Left colon (tissue), 2 donors: ENCODE results near the gene MCC. TPM values are rescaled to one million over a fixed set of nuclear protein-coding genes. Genes with fewer than 3 reads are reported as not detected.

ENCODE experiments used
- ATAC-seq: fragments of 200-7000 bp; cut with Tn5 transposase; one replicate; pipeline ENCODE4 v1.9.1; 2020; ENCODE audit warnings: mild to moderate bottlenecking, moderate library complexity
- DNase-seq, 2 donors: peaks; one replicate each; pipeline ENCODE4 v3.0.0-alpha.2; 2020
- intact Hi-C, 2 donors: fragments of 100-400 bp; cut with DNase I in 1 of 2; cut with micrococcal nuclease in 1 of 2; formaldehyde crosslinking; loops; one replicate each; pipeline versions ENCODE4 v1.11.2 to v1.14.0; 2022; cut with DNase I, micrococcal nuclease
- total RNA-seq, 2 donors: library from RNA; stranded (reverse); fragmentation: NEBNext Ultra II Directional; extraction: Animal tissue kit (Norgen Biotek cat#: 25700); gene quantifications; one replicate each; pipeline ENCODE4 v1.2.1, GENCODE V29; 2021
- donor health status: DM: no; HTN: no; CAD: no.
- donor health status: DM: yes; HTN: yes; CAD: no.

Gene MCC
- total RNA-seq, 2 donors from 2014 or later = 1.9 to 4.3 TPM

DNA sequence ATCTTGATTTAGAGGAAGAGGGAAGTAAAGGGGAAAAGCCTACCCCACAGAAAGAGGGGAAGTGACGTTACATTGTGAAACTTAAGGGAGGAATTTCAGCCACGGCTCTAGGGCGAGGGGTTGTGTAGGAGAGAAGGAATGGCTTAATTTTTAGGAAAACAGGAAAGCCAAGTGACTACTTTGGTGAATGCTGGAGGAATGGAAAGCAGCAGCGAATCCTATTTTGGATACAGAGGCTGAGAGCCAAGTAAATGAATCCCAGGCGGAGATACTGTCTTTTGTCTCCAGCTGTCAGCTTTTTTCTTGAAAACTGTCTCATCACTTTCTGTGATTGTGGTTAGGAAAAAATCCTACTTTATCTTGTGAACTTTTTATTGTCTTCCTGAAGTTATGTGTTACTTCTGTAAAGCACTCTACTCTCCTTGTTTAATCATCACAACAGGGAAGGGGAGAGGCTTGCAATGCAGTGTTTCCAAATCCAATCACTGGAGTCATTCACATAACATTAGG is 241.8 kb downstream of the MCC start:
- intact Hi-C loops = no loop called here
- ATAC-seq = no peak
- no peak for DNase-seq

DNA sequence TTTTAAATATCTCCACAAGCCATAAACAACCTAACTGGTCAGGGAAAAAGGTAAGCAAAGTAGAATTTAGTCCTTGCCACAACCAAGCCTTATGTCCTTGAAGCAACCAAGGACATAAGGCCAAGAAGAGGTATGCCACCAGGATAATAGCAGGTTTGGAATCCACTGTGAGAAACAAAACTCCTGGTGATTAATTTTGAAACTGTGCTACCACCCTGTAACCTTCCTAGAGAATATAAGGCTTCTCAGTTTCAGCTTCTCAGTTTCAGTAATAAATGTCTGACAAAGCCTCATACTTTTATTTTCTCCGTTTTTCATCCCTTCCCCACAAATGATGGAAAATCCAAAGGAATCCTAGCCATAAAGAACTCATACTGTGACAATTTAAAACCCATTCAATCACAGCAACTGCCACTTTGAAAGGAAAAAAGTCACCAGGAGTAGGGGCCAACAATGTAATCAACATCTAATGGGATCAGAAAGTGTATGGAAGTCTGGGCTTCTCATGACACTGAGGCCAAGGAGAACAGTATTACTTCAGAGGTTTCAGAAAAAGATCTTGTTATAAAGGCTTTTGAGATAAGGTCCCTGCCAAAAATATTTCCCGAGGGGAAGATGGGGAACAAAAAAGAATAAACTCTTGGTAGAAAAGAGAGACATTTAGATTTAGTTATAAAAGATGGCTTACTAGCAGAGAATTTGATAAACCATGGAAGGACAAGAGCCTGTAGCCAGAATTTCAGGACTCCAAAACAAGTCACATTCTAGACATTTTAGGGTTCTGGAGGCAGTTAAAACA is 242.6 kb downstream of the MCC start:
- intact Hi-C loops = no loop called here
- ATAC-seq = no peak
- DNase-seq = no peak

DNA sequence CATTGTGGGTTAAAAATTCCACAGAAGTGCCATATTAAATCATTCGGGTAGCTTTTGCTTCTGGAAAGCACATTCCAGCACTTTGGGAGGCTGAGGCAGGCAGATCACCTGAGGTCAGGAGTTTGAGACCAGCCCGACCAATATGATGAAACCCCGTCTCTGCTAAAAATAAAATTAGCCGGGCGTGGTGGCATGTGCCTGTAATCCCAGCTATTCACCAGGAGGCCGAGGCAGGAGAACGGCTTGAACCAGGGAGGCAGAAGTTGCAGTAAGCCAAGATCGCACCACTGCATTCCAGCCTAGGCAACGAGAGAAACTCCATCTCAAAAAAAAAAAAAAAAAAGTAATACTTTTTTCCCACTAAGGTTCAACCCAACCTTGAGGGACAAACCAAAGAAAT is 243.3 kb downstream of the MCC start:
- DNase-seq (no peak), ATAC-seq (no peak)
- intact Hi-C loops = no loop called here

DNA sequence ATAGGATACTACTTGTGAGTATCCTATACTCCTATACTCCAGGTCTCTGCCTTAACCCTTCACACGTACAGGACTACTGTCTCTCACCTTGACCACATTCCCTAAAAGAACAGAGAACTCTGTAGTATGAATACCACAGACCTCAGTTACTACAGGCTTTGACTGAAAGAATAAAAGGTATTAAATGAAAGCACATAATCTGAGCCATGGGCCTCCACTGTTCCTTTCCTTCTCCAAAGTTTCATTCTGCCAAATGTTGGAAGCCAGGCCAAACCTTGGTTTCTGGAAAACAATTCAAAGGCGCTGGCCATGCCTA is 244.9 kb downstream of the MCC start:
- no peak for DNase-seq
- no peak for ATAC-seq
- intact Hi-C loops = no loop called here

DNA sequence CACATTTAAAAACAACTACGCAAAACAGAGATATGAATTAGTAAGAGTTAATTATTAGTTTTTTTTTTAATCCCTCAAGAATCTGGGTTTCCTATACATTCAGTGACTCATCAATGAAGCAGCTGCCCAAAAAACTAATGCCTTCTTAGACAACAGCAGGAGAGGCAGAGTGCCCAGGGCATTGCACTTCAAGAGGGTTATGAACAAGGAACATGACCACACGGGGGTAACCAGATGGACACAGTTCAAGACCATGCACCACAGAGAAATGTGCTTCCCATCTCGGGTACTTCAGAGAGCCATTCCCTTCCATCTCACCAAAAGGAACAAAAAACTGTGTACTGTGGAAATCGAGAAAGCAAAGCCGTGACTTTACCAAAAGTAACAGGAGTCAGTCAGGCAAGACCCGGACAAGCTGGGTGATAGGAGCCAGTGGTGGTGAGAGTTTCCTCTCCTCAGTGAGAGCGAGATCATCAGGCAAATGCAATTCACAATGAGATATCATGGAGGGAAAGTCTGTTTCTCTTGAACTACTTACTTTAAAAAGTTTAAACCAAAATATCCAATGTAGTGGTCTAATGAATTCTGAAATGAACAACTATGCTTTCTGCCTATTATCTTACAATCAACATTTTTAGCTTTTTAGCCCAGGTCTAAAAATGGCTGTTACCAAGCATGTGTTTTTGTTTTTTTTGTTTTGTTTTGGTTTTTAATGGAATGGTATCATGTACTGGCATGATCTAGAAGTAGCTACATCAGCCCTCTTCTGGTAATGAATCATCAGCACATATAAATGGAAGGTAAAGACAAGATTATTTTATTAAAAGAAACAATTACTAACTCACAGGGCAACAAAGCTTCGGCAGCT is 245.5 kb downstream of the MCC start:
- intact Hi-C loops = no loop called here
- ATAC-seq (no peak), DNase-seq (no peak)

DNA sequence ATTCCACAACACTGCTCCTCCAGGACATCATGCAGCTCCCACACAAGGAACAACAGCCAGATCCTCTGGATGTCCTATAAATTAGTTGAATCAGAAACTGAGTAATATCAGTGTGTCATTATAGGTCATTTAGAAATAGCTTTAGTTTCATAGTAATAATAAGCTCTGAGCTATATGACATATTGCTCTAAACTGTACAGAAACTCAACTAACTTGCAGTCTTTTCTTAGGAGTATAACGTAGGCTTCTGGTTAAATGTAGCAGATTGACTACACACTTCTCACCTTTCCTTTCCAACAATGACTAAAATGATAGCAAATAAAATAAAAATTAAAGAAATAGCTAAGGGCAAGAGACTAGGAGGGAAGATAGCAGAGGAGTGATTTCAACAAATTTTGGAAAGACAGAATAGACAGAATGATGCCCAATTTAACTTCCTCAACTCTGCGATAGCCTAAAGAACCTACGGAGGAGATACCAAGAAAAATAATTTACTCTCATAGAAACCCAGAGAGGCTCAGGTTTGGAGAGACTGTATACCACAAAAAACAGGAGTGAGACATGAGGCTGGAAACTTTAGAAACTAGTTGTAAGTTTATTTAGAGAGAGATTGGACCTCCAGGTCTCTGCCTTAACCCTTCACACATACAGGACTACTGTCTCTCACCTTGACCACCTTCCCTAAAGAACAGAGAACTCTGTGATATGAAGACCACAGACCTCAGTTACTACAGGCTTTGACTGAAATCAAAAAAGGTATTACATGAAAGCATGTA is 247.1 kb downstream of the MCC start:
- intact Hi-C loops = no loop called here
- DNase-seq (no peak), ATAC-seq (no peak)

DNA sequence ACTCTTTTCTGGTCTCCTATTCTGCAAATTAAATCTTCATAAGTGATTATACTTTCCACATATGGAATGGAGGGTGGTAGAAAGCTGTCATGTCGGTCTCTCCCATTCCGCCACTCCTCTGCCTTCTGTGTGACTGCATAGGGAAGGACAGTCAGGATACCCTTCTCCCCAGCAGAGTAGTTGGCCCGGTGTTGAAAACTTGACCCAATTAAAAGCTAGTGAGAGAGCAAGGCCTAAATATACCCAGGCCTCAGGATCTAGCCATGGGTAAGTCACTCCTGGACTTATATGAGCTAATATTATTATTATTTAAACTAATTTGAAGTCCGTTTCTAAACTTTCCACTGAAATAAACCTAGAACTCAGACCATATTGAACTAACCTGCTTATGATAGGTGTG is 248.2 kb downstream of the MCC start:
- DNase-seq (no peak), ATAC-seq (no peak)
- intact Hi-C loops = no loop called here

DNA sequence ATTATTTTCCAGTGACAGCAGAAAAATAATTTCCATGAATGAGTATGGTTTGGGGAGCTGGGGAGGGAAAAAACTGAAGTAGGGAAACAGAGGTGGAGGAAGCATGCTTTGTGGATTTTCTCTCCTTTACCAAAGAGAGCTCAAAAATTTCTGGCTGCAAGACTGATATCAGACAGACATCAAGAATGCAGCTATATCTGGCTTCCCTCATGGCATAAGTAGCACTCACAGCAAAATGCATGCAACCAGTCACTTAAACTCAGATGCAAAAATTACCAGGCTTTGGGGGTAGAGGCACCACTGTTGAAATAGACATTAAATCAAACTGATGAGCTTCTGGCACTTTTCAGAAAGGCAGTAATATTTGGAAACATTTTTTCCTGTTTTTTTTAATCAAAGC is 250.4 kb downstream of the MCC start:
- intact Hi-C loops = no loop called here
- DNase-seq (no peak), ATAC-seq (no peak)

DNA sequence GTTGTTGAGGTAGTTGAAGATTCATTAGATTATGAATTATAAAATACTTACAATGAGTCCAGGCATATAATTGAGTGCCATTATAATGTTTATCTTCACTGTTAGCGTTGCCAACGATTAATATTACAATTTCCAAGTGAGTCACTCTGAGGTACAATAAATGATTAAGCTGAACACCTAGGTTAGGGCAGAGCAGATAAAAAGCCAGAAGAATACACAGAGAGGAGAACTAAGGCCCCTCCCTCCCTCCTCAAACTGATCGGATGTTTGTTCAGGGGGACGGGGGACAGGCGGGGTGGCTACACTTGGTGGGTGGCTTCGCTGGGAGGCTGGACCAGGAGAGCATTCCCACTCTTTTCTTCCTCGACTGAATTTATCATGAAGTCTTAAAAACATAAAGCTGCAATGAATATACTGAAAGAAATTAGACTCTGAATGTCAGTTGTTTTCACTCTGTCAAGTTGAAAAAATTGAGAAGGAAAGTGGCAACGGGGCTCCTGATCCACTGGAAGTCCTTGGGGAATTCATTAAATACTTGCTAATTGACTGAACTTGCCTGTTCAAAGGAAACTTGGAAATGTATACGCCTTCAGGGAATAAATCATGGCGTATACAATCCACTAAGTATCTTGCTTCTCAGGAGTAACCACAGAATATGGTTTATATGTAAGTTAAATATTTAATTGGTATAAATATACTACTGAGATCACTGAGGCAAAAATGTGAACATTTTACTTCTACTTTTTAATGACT is 251.5 kb downstream of the MCC start:
- ATAC-seq (no peak), DNase-seq (no peak)
- intact Hi-C loops = no loop called here

DNA sequence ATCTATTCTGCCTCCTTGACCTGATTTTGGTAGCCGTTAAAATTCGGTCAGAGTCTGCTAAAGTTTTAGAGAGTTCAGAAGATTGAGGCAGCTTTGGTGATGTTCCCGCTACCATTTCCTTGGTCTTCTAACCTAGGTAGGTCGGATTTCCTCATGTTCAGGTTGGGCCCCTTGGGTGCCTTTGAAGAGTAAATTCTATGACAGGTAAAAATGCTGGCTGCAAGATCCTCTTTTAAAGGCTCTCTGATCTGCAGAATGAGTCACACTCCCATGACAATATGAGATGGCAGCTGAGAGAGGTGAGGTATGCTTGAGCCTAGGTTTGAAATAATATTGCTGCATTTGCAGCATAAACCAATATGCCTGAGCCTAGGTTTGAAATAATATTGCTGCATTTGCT is 252.4 kb downstream of the MCC start:
- ATAC-seq (no peak), DNase-seq (no peak)
- intact Hi-C loops = no loop called here

DNA sequence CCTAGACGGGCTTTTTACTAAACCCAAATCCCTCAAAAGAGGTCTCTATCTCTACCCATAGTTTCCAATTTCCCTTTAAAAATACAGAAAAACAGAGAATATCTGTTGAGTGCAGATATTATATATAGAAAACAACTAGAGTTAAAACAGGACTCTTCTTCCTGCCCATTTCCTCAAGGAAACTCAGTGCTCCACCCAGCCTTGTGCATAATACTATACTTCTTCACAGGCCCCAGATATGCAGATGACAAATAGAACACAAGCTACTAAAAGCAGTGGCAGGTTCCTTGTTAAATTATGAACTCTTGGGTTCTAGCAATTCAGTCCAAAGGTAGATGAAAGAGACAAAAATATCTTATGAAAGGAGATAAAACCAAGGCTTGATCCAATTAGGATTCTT is 253.7 kb downstream of the MCC start:
- ATAC-seq = no peak
- intact Hi-C loops = no loop called here
- no peak for DNase-seq

DNA sequence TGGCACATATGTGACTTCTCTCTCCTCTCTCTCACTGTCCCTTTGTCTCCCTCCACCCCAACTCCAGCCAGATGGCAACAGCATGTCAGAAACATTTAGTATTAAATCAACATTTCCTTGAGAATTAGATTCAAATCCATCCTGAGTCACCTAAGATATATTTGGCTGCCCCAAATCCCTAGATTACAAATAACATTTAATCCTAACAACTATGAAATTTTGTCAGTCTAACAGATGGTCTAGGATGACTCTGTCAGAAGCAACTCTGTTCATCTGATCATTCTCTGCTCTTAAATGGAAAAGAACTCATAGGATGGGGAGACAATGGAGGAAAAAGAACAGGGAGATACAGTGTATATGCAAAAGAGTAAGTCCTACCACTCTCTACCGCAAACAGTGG is 254.6 kb downstream of the MCC start:
- DNase-seq = no peak
- intact Hi-C loops = no loop called here
- ATAC-seq = no peak

DNA sequence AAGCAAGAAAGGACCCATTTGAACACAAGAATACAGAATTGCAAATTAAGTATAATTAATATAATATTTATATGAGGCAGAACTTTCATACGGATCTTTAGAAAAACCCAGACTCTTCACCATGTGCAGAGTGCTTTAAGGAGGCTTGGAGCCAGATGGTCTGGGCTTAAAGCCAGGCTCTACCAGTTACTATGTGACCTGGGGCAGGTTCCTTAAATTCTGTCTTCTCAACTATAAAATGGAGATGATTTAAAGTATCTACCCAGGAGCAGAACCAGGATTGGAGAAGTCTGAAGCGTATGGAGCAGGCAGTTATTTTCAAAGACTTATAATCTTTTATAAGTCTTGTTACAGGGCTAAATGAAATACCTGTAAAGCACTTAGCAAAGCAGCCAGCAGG is 255.6 kb downstream of the MCC start:
- no peak for ATAC-seq
- intact Hi-C loops = no loop called here
- no peak for DNase-seq

DNA sequence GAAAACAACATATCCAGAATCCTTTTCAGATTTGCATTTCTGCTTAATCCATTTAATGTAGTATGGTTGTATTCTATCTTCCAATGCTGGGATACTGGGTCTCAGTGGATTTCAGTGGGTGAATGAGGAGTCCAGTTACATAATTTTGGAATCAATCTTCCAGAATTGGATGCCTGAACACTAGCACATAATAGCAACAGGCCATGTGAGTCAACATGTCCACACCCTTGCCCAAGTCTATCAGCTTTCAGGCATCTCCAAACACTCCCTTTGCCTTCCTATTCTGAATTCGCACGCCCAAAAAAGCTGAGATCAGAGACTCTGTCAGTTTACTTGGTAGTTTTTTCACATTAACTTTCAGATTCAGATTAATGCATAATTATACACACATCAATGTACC is 256.0 kb downstream of the MCC start:
- DNase-seq (no peak), ATAC-seq (no peak)
- intact Hi-C loops = no loop called here

DNA sequence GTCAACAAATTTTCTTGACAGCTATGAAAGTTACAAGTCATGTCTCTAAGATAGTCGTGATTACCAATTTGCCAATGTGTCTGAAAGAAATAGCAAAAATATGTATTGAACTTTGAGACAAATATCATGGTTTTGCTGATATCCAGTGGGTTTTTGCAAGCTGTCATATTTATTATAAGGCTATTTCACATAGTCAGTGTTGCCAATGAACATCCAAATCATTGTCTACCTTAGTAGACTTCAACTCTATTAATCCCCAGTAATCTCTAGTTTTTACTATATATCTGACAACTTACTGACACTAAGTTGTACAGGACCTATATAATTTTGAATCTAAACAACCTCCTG is 256.6 kb downstream of the MCC start:
- ATAC-seq = no peak
- intact Hi-C loops = no loop called here
- DNase-seq = no peak

DNA sequence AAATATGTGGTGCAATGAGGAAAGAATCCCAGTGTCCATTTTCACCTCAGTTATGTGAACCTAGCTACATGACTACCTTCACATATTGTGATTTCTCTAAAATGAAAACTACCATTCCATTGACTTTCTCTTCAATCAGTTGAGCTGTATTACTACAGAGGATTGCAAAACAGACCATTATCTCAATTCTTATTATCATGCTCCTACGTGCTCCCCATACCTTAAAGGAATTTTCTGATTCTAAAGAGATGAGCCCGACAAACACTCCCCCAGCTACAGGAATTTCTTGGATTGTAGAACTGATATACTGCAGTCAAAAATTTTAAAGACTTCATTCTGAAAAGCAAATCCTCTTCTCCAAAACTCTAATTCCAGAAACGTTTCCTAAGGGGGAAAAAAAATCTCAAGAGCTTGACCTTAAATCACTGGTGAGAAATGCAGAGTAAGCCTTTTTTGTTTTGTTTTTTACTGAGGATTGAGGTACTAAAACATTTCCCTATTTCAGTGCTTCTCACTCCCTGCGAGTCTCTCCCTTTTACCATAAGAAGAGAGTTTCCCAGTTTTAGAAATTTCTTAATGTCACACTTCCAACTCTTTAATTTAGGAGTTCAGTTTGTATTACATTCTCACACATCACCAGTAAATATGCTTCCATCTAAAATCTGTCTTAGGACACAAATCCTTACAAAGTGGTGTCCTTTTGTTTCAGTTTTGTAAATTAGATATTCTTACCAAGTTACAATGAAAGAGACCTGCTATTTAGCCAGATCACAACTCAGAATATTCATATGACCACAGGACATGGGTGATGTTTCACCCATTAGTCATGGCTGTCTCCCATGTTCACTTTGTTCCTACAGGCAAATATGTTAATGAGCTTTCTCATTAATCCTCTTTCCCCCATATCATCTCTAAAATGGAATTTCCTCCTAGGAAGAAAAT is 257.3 kb downstream of the MCC start:
- intact Hi-C loops = no loop called here
- no peak for DNase-seq
- no peak for ATAC-seq

DNA sequence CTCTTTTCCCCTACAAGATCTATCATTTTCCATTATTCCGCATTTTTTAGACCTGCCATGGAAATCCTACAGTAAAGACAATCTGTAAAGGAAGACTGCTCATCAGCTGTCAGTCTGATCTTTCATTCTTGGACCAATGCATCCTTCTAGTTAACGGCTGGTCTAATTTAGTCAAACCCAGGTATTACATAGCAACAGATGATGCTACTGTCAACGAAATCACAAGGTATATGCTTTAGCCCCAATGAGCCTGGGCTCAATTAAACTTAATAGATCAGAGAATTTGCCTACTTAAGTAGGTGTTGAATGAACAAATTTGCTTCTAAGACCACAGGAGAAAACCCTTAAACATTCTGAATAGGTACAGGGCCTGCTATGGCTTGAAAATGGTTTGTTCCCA is 260.5 kb downstream of the MCC start:
- no peak for ATAC-seq
- no peak for DNase-seq
- intact Hi-C loops = no loop called here

DNA sequence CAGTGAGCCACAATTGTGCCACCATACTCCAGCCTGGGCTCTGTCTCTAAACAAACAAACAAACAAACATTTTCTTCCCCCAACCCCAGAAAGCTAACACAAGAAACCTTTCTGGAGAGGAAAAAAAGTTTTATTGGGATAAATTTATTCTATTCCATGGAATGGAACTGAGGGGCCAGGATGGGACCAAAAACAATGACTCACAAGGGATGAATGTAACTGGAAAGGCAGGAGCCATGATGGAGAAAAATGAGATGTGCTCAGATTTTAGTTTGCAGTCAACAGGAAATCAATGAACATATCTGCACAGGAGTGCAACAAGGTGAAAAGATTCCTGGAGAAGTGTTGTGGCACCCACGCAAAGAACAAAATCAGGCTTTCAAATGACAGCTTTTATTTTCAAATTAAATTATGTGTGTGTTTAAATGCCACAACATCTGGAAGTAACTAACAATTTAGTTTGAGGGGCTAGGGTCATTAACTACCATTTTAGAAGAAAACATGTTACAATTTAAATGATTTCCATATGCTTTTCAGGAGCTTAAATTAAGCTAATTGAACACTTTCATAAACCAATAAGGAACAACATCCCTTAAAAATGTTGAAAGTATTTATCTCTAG is 262.0 kb downstream of the MCC start:
- no peak for ATAC-seq
- intact Hi-C loops = no loop called here
- no peak for DNase-seq
